PC-9 (cell line): Measurements from ENCODE around the gene RPL34. TPM values are rescaled to one million over a fixed set of nuclear protein-coding genes. Genes with fewer than 3 reads are reported as not detected.
"Not testable (repeated sequence)": the region's sequence is repeated elsewhere in the genome, so short reads cannot be mapped to it uniquely, and the experiment has no call there.

Source experiments
- BruUV-seq: library from RNA; stranded (reverse); fragments of 400-500 nt; replicated peaks from 2 replicates; lab custom pipeline; 2021; lab: Mats Ljungman, UMichigan
- CTCF ChIA-PET: fragments of 300-600 bp; sonication (Branson Sonifier 250); formaldehyde crosslinking; loops from one replicate; lab custom pipeline; 2022; ENCODE audit warnings: antibody characterized with exemption; lab: Charles Lee
- POLR2A ChIA-PET: fragments of 300-600 bp; sonication (Branson Sonifier 250); formaldehyde crosslinking; loops from one replicate; lab custom pipeline; 2022; ENCODE audit warnings: antibody characterized with exemption; ENCODE audit not compliant: unreplicated experiment; lab: Charles Lee
- DNase-seq, 2 experiments: peaks; one replicate each; pipeline versions ENCODE4 v3.0.0 to v3.0.0-alpha.2; 2015 to 2022; ENCODE audit warnings: mixed read lengths in 1 of 2
- H2AFZ ChIP-seq: fragments of 200-600 bp; sonication (generic); 2 replicates; pipeline ENCODE4 v1.8.1; 2017; ENCODE audit warnings: antibody characterized with exemption
- H3F3A ChIP-seq: fragments of 200-600 bp; sonication (generic); 2 replicates; pipeline ENCODE4 v1.8.1; 2017; ENCODE audit warnings: antibody characterized with exemption, mild to moderate bottlenecking, low read depth; ENCODE audit not compliant: insufficient read depth
- H3K27ac ChIP-seq: fragments of 200-600 bp; sonication (generic); 2 replicates; pipeline ENCODE4 v1.6.1; 2016; ENCODE audit warnings: mixed run types
- H3K27me3 ChIP-seq: fragments of 200-600 bp; sonication (generic); 2 replicates; pipeline ENCODE4 v1.6.1; 2016; ENCODE audit warnings: low read depth, mixed run types; ENCODE audit not compliant: insufficient read depth
- H3K36me3 ChIP-seq: fragments of 200-600 bp; sonication (generic); 2 replicates; pipeline ENCODE4 v1.6.1; 2016; ENCODE audit warnings: low read depth, mixed run types
- H3K4me1 ChIP-seq: fragments of 200-600 bp; sonication (generic); replicated peaks from 2 replicates; pipeline ENCODE4 v1.6.1; 2016; ENCODE audit warnings: mixed run types; ENCODE audit not compliant: insufficient read depth
- H3K4me2 ChIP-seq: fragments of 200-600 bp; sonication (generic); 2 replicates; pipeline ENCODE4 v1.6.1; 2017; ENCODE audit warnings: mixed run types
- H3K4me3 ChIP-seq: fragments of 200-600 bp; sonication (generic); 2 replicates; pipeline ENCODE4 v1.6.1; 2016; ENCODE audit warnings: mixed run types
- H3K79me2 ChIP-seq: fragments of 200-600 bp; sonication (generic); 2 replicates; pipeline ENCODE4 v1.6.1; 2017; ENCODE audit warnings: low read depth, mixed run types
- H3K9me2 ChIP-seq: fragments of 200-600 bp; sonication (generic); 2 replicates; pipeline ENCODE4 v1.8.1; 2017; ENCODE audit warnings: mild to moderate bottlenecking; ENCODE audit not compliant: insufficient read depth
- H3K9me3 ChIP-seq: fragments of 200-600 bp; sonication (generic); 2 replicates; pipeline ENCODE4 v1.8.1; 2016; ENCODE audit warnings: low read depth; ENCODE audit not compliant: insufficient read depth
- H4K20me1 ChIP-seq: fragments of 200-600 bp; sonication (generic); 2 replicates; pipeline ENCODE4 v1.8.1; 2017; ENCODE audit not compliant: insufficient read depth
- EZH2 ChIP-seq: fragments of 200-600 bp; sonication (generic); IDR thresholded peaks from 2 replicates; pipeline ENCODE4 v1.8.0; 2017; ENCODE audit warnings: antibody characterized with exemption, low read depth
- intact Hi-C: fragments of 100-400 bp; cut with micrococcal nuclease; formaldehyde crosslinking; loops from one replicate; pipeline ENCODE4 v1.10.0; 2022; ENCODE audit not compliant: unreplicated experiment
- total RNA-seq: library from RNA; stranded (reverse); gene quantifications from 2 replicates; pipeline ENCODE4 v1.2.3, GENCODE V29; 2021
- TF ChIP-seq, protein P1 (sequence below): fragments of 200-600 bp; sonication (generic); conservative IDR thresholded peaks from 2 replicates; pipeline ENCODE4 v1.6.1; 2017; ENCODE audit warnings: mixed run types, antibody characterized with exemption, mild to moderate bottlenecking, moderate library complexity

The RPL34 gene
- total RNA-seq, 1 experiment from 2014 or later = 672 TPM

GRCh38 chr4:108589961-108590360, 30.4 kb upstream of the RPL34 start:
- H3K79me2 ChIP-seq = no peaks in the 10 kb centered on the region
- H2AFZ ChIP-seq = no peak overlapping the region
- no peak for DNase-seq
- H3K27me3 ChIP-seq = no peaks in the 10 kb centered on the region
- CTCF ChIA-PET = no interaction called here
- H3K27ac ChIP-seq = no peak overlapping the region
- H3F3A ChIP-seq = no peaks in the 10 kb centered on the region
- H3K9me3 ChIP-seq = no peaks in the 10 kb centered on the region
- H4K20me1 ChIP-seq = no peaks in the 10 kb centered on the region
- BruUV-seq = no TSS peak
- H3K4me3 ChIP-seq = no peak overlapping the region
- no peaks in the 10 kb centered on the region for H3K9me2 ChIP-seq
- TF ChIP-seq, protein P1, sequence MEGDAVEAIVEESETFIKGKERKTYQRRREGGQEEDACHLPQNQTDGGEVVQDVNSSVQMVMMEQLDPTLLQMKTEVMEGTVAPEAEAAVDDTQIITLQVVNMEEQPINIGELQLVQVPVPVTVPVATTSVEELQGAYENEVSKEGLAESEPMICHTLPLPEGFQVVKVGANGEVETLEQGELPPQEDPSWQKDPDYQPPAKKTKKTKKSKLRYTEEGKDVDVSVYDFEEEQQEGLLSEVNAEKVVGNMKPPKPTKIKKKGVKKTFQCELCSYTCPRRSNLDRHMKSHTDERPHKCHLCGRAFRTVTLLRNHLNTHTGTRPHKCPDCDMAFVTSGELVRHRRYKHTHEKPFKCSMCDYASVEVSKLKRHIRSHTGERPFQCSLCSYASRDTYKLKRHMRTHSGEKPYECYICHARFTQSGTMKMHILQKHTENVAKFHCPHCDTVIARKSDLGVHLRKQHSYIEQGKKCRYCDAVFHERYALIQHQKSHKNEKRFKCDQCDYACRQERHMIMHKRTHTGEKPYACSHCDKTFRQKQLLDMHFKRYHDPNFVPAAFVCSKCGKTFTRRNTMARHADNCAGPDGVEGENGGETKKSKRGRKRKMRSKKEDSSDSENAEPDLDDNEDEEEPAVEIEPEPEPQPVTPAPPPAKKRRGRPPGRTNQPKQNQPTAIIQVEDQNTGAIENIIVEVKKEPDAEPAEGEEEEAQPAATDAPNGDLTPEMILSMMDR = no peak
- no peak for TF ChIP-seq EZH2
- POLR2A ChIA-PET = no interaction called here
- no peak overlapping the region for H3K4me2 ChIP-seq
- no peaks in the 10 kb centered on the region for H3K4me1 ChIP-seq
- intact Hi-C loops = no loop called here
- no peaks in the 10 kb centered on the region for H3K36me3 ChIP-seq

GRCh38 chr4:108590776-108591175, 29.6 kb upstream of the RPL34 start:
- H3F3A ChIP-seq = no peaks in the 10 kb centered on the region
- ChIA-PET POLR2A (no interaction called here), CTCF (no interaction called here)
- no peak overlapping the region for H3K4me2 ChIP-seq
- no peaks in the 10 kb centered on the region for H3K9me3 ChIP-seq
- no peaks in the 10 kb centered on the region for H4K20me1 ChIP-seq
- no peak overlapping the region for H3K27ac ChIP-seq
- H3K9me2 ChIP-seq = no peaks in the 10 kb centered on the region
- no peaks in the 10 kb centered on the region for H3K4me1 ChIP-seq
- intact Hi-C loops = no loop called here
- no peaks in the 10 kb centered on the region for H3K79me2 ChIP-seq
- no peak overlapping the region for H3K4me3 ChIP-seq
- no peak for DNase-seq
- no peak overlapping the region for H2AFZ ChIP-seq
- no peak for TF ChIP-seq EZH2
- TF ChIP-seq, protein P1 = no peak
- no peaks in the 10 kb centered on the region for H3K27me3 ChIP-seq
- H3K36me3 ChIP-seq = no peaks in the 10 kb centered on the region
- BruUV-seq = no TSS peak

GRCh38 chr4:108592674-108592986, 27.7 kb upstream of the RPL34 start:
- intact Hi-C loops = no loop called here
- ChIA-PET POLR2A (no interaction called here), CTCF (no interaction called here)
- Histone ChIP-seq H3K4me3 (no peak overlapping the region), H3K79me2 (no peaks in the 10 kb centered on the region), H3K36me3 (no peaks in the 10 kb centered on the region), H3K4me2 (no peak overlapping the region), H2AFZ (no peak overlapping the region), H3K27me3 (no peaks in the 10 kb centered on the region), H4K20me1 (no peaks in the 10 kb centered on the region), H3K9me3 (no peaks in the 10 kb centered on the region), H3K27ac (no peak overlapping the region), H3F3A (no peaks in the 10 kb centered on the region), H3K9me2 (no peaks in the 10 kb centered on the region), H3K4me1 (no peaks in the 10 kb centered on the region)
- no TSS peak for BruUV-seq
- no peak for TF ChIP-seq EZH2
- TF ChIP-seq, protein P1 = no peak
- DNase-seq = no peak

- H3K4me1 ChIP-seq, BruUV-seq, H2AFZ ChIP-seq, DNase-seq, H3K4me2 ChIP-seq, intact Hi-C loops, H3K4me3 ChIP-seq, H3K27me3 ChIP-seq, H3F3A ChIP-seq, H3K79me2 ChIP-seq, H3K27ac ChIP-seq, H3K9me2 ChIP-seq, CTCF ChIA-PET, H3K36me3 ChIP-seq, POLR2A ChIA-PET, H4K20me1 ChIP-seq, H3K9me3 ChIP-seq: not testable (repeated sequence)
Measured at GRCh38 chr4:108594296-108594695, 26.1 kb upstream of the RPL34 start.
